PC-9 (cell line): ENCODE data around the gene DUS1L. TPM values are rescaled to one million over a fixed set of nuclear protein-coding genes. Genes with fewer than 3 reads are reported as not detected.

ENCODE experiments used
- BruUV-seq: library from RNA; stranded (reverse); fragments of 400-500 nt; replicated peaks from 2 replicates; lab custom pipeline; 2021; lab: Mats Ljungman, UMichigan
- CTCF ChIA-PET: fragments of 300-600 bp; sonication (Branson Sonifier 250); formaldehyde crosslinking; loops from one replicate; lab custom pipeline; 2022; ENCODE audit warnings: antibody characterized with exemption; lab: Charles Lee
- POLR2A ChIA-PET: fragments of 300-600 bp; sonication (Branson Sonifier 250); formaldehyde crosslinking; loops from one replicate; lab custom pipeline; 2022; ENCODE audit warnings: antibody characterized with exemption; ENCODE audit not compliant: unreplicated experiment; lab: Charles Lee
- DNase-seq, 2 experiments: peaks; one replicate each; pipeline versions ENCODE4 v3.0.0 to v3.0.0-alpha.2; 2015 to 2022; ENCODE audit warnings: mixed read lengths in 1 of 2
- H2AFZ ChIP-seq: fragments of 200-600 bp; sonication (generic); 2 replicates; pipeline ENCODE4 v1.8.1; 2017; ENCODE audit warnings: antibody characterized with exemption
- H3F3A ChIP-seq: fragments of 200-600 bp; sonication (generic); 2 replicates; pipeline ENCODE4 v1.8.1; 2017; ENCODE audit warnings: antibody characterized with exemption, mild to moderate bottlenecking, low read depth; ENCODE audit not compliant: insufficient read depth
- H3K27ac ChIP-seq: fragments of 200-600 bp; sonication (generic); 2 replicates; pipeline ENCODE4 v1.6.1; 2016; ENCODE audit warnings: mixed run types
- H3K27me3 ChIP-seq: fragments of 200-600 bp; sonication (generic); 2 replicates; pipeline ENCODE4 v1.6.1; 2016; ENCODE audit warnings: low read depth, mixed run types; ENCODE audit not compliant: insufficient read depth
- H3K36me3 ChIP-seq: fragments of 200-600 bp; sonication (generic); 2 replicates; pipeline ENCODE4 v1.6.1; 2016; ENCODE audit warnings: low read depth, mixed run types
- H3K4me1 ChIP-seq: fragments of 200-600 bp; sonication (generic); replicated peaks from 2 replicates; pipeline ENCODE4 v1.6.1; 2016; ENCODE audit warnings: mixed run types; ENCODE audit not compliant: insufficient read depth
- H3K4me2 ChIP-seq: fragments of 200-600 bp; sonication (generic); 2 replicates; pipeline ENCODE4 v1.6.1; 2017; ENCODE audit warnings: mixed run types
- H3K4me3 ChIP-seq: fragments of 200-600 bp; sonication (generic); 2 replicates; pipeline ENCODE4 v1.6.1; 2016; ENCODE audit warnings: mixed run types
- H3K79me2 ChIP-seq: fragments of 200-600 bp; sonication (generic); 2 replicates; pipeline ENCODE4 v1.6.1; 2017; ENCODE audit warnings: low read depth, mixed run types
- H3K9me2 ChIP-seq: fragments of 200-600 bp; sonication (generic); 2 replicates; pipeline ENCODE4 v1.8.1; 2017; ENCODE audit warnings: mild to moderate bottlenecking; ENCODE audit not compliant: insufficient read depth
- H3K9me3 ChIP-seq: fragments of 200-600 bp; sonication (generic); 2 replicates; pipeline ENCODE4 v1.8.1; 2016; ENCODE audit warnings: low read depth; ENCODE audit not compliant: insufficient read depth
- H4K20me1 ChIP-seq: fragments of 200-600 bp; sonication (generic); 2 replicates; pipeline ENCODE4 v1.8.1; 2017; ENCODE audit not compliant: insufficient read depth
- EZH2 ChIP-seq: fragments of 200-600 bp; sonication (generic); IDR thresholded peaks from 2 replicates; pipeline ENCODE4 v1.8.0; 2017; ENCODE audit warnings: antibody characterized with exemption, low read depth
- intact Hi-C: fragments of 100-400 bp; cut with micrococcal nuclease; formaldehyde crosslinking; loops from one replicate; pipeline ENCODE4 v1.10.0; 2022; ENCODE audit not compliant: unreplicated experiment
- total RNA-seq: library from RNA; stranded (reverse); gene quantifications from 2 replicates; pipeline ENCODE4 v1.2.3, GENCODE V29; 2021
- TF ChIP-seq, protein P1 (sequence below): fragments of 200-600 bp; sonication (generic); conservative IDR thresholded peaks from 2 replicates; pipeline ENCODE4 v1.6.1; 2017; ENCODE audit warnings: mixed run types, antibody characterized with exemption, mild to moderate bottlenecking, moderate library complexity

DUS1L gene
- total RNA-seq, 1 experiment from 2014 or later, result 138 TPM

GRCh38 chr17:82021107-82021899 is 44.3 kb downstream of the DUS1L start:
- Histone ChIP-seq H3K4me2 (peak overlapping the region; percentile 89), H3K4me1 (peaks cover 6% of the 10 kb centered on the region; the same call in 1 of the 2 replicates), H3K9me2 (no peaks in the 10 kb centered on the region), H3K9me3 (no peaks in the 10 kb centered on the region), H3K27ac (no peak overlapping the region), H3K27me3 (no peaks in the 10 kb centered on the region), H3K4me3 (peak overlapping the region; percentile 84; the same call in 1 of the 2 replicates), H3F3A (peaks cover 6% of the 10 kb centered on the region; the same call in 1 of the 2 replicates), H3K36me3 (no peaks in the 10 kb centered on the region), H3K79me2 (peaks cover 11% of the 10 kb centered on the region; the same call in 1 of the 2 replicates), H2AFZ (no peak overlapping the region), H4K20me1 (peaks cover 5% of the 10 kb centered on the region; the same call in 1 of the 2 replicates)
- TF ChIP-seq, protein P1, sequence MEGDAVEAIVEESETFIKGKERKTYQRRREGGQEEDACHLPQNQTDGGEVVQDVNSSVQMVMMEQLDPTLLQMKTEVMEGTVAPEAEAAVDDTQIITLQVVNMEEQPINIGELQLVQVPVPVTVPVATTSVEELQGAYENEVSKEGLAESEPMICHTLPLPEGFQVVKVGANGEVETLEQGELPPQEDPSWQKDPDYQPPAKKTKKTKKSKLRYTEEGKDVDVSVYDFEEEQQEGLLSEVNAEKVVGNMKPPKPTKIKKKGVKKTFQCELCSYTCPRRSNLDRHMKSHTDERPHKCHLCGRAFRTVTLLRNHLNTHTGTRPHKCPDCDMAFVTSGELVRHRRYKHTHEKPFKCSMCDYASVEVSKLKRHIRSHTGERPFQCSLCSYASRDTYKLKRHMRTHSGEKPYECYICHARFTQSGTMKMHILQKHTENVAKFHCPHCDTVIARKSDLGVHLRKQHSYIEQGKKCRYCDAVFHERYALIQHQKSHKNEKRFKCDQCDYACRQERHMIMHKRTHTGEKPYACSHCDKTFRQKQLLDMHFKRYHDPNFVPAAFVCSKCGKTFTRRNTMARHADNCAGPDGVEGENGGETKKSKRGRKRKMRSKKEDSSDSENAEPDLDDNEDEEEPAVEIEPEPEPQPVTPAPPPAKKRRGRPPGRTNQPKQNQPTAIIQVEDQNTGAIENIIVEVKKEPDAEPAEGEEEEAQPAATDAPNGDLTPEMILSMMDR, result peak; percentile 73
- TF ChIP-seq EZH2, result no peak
- intact Hi-C loops, result loop anchor here (1.0 to 5.0 kb wide), 2 partner anchors 62 to 339 kb away; partner anchors contain the start of genes ARL16 and HGS
- BruUV-seq, result TSS peak; percentile 48
- POLR2A ChIA-PET, result interaction anchor here (0.6 kb wide), 1 partner anchor 154 kb away, joined by 3 read pairs; no protein-coding TSS in a partner anchor
- peak; percentile 45 to 85 for DNase-seq
- CTCF ChIA-PET, result interaction anchor here (1.5 to 3.2 kb wide), 5 partner anchors 16 to 109 kb away, joined by 3 to 18 read pairs (median 5); partner anchors contain the start of genes DCXR and NOTUM

GRCh38 chr17:82020572-82021106 is 45.0 kb downstream of the DUS1L start:
- H3K27ac ChIP-seq, result no peak overlapping the region
- H3K9me2 ChIP-seq, result no peaks in the 10 kb centered on the region
- ChIA-PET POLR2A (interaction anchor here (0.6 to 0.7 kb wide), 2 partner anchors 11 to 153 kb away, joined by 3 to 13 read pairs; no protein-coding TSS in a partner anchor), CTCF (interaction anchor here (0.6 to 3.2 kb wide), 8 partner anchors 17 to 305 kb away, joined by 3 to 18 read pairs (median 5); partner anchors contain the start of genes DCXR and NOTUM)
- peaks cover 6% of the 10 kb centered on the region; the same call in 1 of the 2 replicates for H3F3A ChIP-seq
- no peak overlapping the region for H3K4me3 ChIP-seq
- TF ChIP-seq, protein P1, result no peak
- TF ChIP-seq EZH2, result no peak
- H4K20me1 ChIP-seq, result peaks cover 5% of the 10 kb centered on the region; the same call in 1 of the 2 replicates
- no peaks in the 10 kb centered on the region for H3K36me3 ChIP-seq
- no peaks in the 10 kb centered on the region for H3K9me3 ChIP-seq
- no TSS peak for BruUV-seq
- peaks cover 11% of the 10 kb centered on the region; the same call in 1 of the 2 replicates for H3K79me2 ChIP-seq
- H3K4me2 ChIP-seq, result peak overlapping the region; percentile 89; the same call in 1 of the 2 replicates
- H3K27me3 ChIP-seq, result no peaks in the 10 kb centered on the region
- intact Hi-C loops, result loop anchor here (1.0 to 5.0 kb wide), 2 partner anchors 61 to 338 kb away; partner anchors contain the start of genes ARL16 and HGS
- H3K4me1 ChIP-seq, result peaks cover 6% of the 10 kb centered on the region; the same call in 1 of the 2 replicates
- H2AFZ ChIP-seq, result no peak overlapping the region
- no peak for DNase-seq
